ENCODE results near the gene DAAM2. TPM values are rescaled to one million over a fixed set of nuclear protein-coding genes. Genes with fewer than 3 reads are reported as not detected.
A peak's percentile ranks its signal among the peaks of the same experiment; 100 is the strongest.

Gene DAAM2
- total and polyA plus RNA-seq, 4 donors: 1.9 to 17.0 (median 4.4) TPM

DNA sequence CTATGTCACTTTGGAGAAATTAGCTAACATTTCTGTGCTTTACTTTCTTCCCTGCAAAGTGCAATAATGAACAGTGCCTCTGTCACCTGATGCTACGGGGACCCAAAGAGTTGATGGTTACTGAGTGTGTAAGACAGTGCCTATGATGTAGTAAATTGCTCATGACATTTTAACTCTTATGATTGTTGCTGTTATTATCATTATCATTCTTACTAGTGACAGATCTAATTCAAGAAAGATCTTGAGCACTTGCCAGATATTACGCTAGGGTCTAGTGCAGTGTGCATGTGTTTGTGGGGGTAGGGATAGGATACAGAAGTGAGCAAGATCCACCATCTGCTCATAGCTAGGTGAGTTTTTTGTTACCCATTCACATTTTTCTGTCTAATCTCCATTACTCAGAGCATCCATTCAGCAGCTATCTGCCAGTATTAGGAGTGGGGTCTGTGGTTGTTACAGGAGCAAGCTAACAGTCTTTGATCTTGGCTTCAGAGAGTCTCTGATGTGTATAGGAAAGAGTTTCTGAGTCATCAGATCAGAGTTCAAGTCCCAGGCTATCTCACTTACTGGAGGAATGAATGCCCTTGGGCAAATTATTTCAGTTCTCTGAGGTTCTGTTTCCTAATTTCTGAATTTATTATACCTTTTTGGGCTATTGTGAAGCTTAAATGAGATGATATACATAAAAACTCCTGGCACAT, 33.1 kb upstream of the DAAM2 start:
- TF ChIP-seq NR2F2 (IDR thresholded peaks at IDR 0.05) (no peak), HNF4G (IDR thresholded peaks at IDR 0.05) (no peak), HNF4A (conservative IDR thresholded peaks at IDR 0.05) (no peak)
- 90% methylated on average over 2 of the region's 2 CpGs for WGBS
- H3K27ac ChIP-seq (ENCODE audit: low read depth in 1 of 2, low read length in 2 of 2): no peak overlapping the region
- no peak for DNase-seq (ENCODE audit: low spot score)
- H3K9ac ChIP-seq (ENCODE audit: low read depth in 1 of 2, low read length in 2 of 2): no peak overlapping the region
- H3K36me3 ChIP-seq (ENCODE audit: control insufficient read depth in 4 of 4, insufficient read depth in 3 of 4, low read depth in 1 of 4, low read length in 3 of 4): no peaks in the 10 kb centered on the region
- no peaks in the 10 kb centered on the region for H3K9me3 ChIP-seq (ENCODE audit: control insufficient read depth in 4 of 4, low read length in 3 of 4)
- H3K4me3 ChIP-seq (ENCODE audit: low read depth in 1 of 3, low read length in 3 of 3): no peak overlapping the region
- H3K4me1 ChIP-seq (ENCODE audit: control insufficient read depth in 4 of 4, insufficient read depth in 4 of 4, low read length in 3 of 4): no peaks in the 10 kb centered on the region
- H3K27me3 ChIP-seq (ENCODE audit: control insufficient read depth in 4 of 4, insufficient read depth in 4 of 4, low read length in 3 of 4): no peaks in the 10 kb centered on the region

DNA sequence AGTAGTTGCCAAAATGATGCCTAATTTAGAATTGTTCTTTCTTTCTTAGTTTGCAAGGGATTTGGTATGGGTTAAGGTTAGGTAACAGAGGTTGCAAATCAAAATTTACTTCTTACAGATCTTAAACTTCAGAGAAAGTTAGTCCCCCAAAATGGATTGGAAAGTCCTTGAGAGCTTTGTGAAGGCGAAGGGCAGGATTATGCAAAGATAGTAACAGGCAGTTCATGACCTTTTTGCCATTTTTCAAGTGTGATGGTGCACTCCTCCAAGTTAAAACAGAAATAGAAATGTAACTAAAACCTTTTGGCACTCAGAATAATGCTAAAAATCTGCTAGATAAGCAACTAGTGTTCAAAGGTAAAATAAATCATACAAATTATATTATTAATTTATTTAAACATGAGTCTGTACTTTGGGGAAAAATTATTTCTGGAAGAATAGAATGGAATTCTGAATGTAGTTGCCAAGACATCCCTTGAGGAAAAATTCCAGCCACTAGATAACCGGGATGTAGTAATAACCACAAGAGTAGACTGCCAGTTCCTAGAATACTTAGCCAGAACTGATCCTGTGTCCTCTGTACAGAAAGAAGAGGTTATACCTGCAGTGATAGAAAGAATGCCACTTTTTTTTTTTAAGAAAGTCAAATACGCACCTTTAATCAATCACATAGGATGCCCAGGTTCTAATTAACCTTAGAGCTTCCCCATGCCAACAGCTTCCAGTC, 31.8 kb upstream of the DAAM2 start:
- Histone ChIP-seq H3K27me3 (ENCODE audit: control insufficient read depth in 4 of 4, insufficient read depth in 4 of 4, low read length in 3 of 4) (no peaks in the 10 kb centered on the region), H3K27ac (ENCODE audit: low read depth in 1 of 2, low read length in 2 of 2) (no peak overlapping the region), H3K4me3 (ENCODE audit: low read depth in 1 of 3, low read length in 3 of 3) (no peak overlapping the region), H3K36me3 (ENCODE audit: control insufficient read depth in 4 of 4, insufficient read depth in 3 of 4, low read depth in 1 of 4, low read length in 3 of 4) (no peaks in the 10 kb centered on the region), H3K9ac (ENCODE audit: low read depth in 1 of 2, low read length in 2 of 2) (no peak overlapping the region), H3K4me1 (ENCODE audit: control insufficient read depth in 4 of 4, insufficient read depth in 4 of 4, low read length in 3 of 4) (no peaks in the 10 kb centered on the region), H3K9me3 (ENCODE audit: control insufficient read depth in 4 of 4, low read length in 3 of 4) (no peaks in the 10 kb centered on the region)
- TF ChIP-seq HNF4A (conservative IDR thresholded peaks at IDR 0.05) (no peak), HNF4G (IDR thresholded peaks at IDR 0.05) (no peak), YY1 (IDR thresholded peaks at IDR 0.05) (no peak), NR2F2 (IDR thresholded peaks at IDR 0.05) (peak; percentile 31), FOXA1 (IDR thresholded peaks at IDR 0.05) (no peak)
- TF ChIP-seq, protein P1, sequence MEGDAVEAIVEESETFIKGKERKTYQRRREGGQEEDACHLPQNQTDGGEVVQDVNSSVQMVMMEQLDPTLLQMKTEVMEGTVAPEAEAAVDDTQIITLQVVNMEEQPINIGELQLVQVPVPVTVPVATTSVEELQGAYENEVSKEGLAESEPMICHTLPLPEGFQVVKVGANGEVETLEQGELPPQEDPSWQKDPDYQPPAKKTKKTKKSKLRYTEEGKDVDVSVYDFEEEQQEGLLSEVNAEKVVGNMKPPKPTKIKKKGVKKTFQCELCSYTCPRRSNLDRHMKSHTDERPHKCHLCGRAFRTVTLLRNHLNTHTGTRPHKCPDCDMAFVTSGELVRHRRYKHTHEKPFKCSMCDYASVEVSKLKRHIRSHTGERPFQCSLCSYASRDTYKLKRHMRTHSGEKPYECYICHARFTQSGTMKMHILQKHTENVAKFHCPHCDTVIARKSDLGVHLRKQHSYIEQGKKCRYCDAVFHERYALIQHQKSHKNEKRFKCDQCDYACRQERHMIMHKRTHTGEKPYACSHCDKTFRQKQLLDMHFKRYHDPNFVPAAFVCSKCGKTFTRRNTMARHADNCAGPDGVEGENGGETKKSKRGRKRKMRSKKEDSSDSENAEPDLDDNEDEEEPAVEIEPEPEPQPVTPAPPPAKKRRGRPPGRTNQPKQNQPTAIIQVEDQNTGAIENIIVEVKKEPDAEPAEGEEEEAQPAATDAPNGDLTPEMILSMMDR (IDR thresholded peaks at IDR 0.05; ENCODE audit: low read depth, low read length, missing input control): no peak
- DNase-seq (ENCODE audit: low spot score): no peak
- WGBS: 82% methylated on average over 3 of the region's 3 CpGs

DNA sequence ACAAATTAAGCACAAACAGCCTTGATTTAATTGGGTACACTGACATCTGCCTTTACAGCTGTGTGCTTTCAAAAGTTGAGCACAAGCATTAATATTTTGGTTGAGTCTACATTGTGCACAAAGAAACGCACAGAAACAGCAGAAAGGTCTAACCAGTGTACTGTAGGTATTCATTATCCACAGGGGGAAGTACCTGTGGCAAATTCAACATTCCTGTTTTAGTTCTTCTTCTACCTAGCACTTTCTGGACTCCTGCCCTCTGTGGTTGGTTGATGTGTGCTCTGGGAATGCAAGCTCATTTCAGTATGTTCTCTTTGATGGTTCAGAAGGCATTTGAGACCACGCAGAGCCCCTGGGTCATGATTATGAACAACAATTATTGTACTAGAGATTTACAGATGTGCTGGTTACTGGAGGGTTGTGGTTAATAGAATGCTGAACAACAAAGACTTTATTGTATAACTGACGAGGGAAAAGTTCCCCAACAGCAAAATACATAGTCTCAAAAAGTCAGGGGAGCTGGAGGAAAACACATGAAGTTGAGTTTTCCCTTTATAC, 26.6 kb upstream of the DAAM2 start:
- no peak for DNase-seq (ENCODE audit: low spot score)
- Histone ChIP-seq H3K27me3 (ENCODE audit: control insufficient read depth in 4 of 4, insufficient read depth in 4 of 4, low read length in 3 of 4) (no peaks in the 10 kb centered on the region), H3K4me3 (ENCODE audit: low read depth in 1 of 3, low read length in 3 of 3) (no peak overlapping the region), H3K27ac (ENCODE audit: low read depth in 1 of 2, low read length in 2 of 2) (no peak overlapping the region), H3K9me3 (ENCODE audit: control insufficient read depth in 4 of 4, low read length in 3 of 4) (no peaks in the 10 kb centered on the region), H3K36me3 (ENCODE audit: control insufficient read depth in 4 of 4, insufficient read depth in 3 of 4, low read depth in 1 of 4, low read length in 3 of 4) (no peaks in the 10 kb centered on the region), H3K9ac (ENCODE audit: low read depth in 1 of 2, low read length in 2 of 2) (no peak overlapping the region), H3K4me1 (ENCODE audit: control insufficient read depth in 4 of 4, insufficient read depth in 4 of 4, low read length in 3 of 4) (no peaks in the 10 kb centered on the region)
- 64% methylated on average over 3 of the region's 3 CpGs for WGBS
- TF ChIP-seq SP1 (IDR thresholded peaks at IDR 0.05) (no peak), FOXA2 (IDR thresholded peaks at IDR 0.05) (no peak), JUND (IDR thresholded peaks at IDR 0.05) (no peak), RAD21 (IDR thresholded peaks at IDR 0.05) (no peak), EGR1 (IDR thresholded peaks at IDR 0.05; ENCODE audit: low read depth in 2 of 2) (no peak), RXRA (IDR thresholded peaks at IDR 0.05) (no peak), TAF1 (conservative IDR thresholded peaks at IDR 0.05) (no peak), YY1 (IDR thresholded peaks at IDR 0.05) (no peak), FOXA1 (IDR thresholded peaks at IDR 0.05) (no peak), HNF4G (IDR thresholded peaks at IDR 0.05) (no peak), HNF4A (conservative IDR thresholded peaks at IDR 0.05) (no peak), NR2F2 (IDR thresholded peaks at IDR 0.05) (no peak)
- TF ChIP-seq, protein P1 (IDR thresholded peaks at IDR 0.05; ENCODE audit: low read depth, low read length, missing input control): no peak
- TF ChIP-seq, protein P2, sequence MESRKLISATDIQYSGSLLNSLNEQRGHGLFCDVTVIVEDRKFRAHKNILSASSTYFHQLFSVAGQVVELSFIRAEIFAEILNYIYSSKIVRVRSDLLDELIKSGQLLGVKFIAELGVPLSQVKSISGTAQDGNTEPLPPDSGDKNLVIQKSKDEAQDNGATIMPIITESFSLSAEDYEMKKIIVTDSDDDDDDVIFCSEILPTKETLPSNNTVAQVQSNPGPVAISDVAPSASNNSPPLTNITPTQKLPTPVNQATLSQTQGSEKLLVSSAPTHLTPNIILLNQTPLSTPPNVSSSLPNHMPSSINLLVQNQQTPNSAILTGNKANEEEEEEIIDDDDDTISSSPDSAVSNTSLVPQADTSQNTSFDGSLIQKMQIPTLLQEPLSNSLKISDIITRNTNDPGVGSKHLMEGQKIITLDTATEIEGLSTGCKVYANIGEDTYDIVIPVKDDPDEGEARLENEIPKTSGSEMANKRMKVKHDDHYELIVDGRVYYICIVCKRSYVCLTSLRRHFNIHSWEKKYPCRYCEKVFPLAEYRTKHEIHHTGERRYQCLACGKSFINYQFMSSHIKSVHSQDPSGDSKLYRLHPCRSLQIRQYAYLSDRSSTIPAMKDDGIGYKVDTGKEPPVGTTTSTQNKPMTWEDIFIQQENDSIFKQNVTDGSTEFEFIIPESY (IDR thresholded peaks at IDR 0.05): no peak
- TF ChIP-seq, protein P3, sequence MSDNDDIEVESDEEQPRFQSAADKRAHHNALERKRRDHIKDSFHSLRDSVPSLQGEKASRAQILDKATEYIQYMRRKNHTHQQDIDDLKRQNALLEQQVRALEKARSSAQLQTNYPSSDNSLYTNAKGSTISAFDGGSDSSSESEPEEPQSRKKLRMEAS (IDR thresholded peaks at IDR 0.05): no peak
- TF ChIP-seq, protein P4, sequence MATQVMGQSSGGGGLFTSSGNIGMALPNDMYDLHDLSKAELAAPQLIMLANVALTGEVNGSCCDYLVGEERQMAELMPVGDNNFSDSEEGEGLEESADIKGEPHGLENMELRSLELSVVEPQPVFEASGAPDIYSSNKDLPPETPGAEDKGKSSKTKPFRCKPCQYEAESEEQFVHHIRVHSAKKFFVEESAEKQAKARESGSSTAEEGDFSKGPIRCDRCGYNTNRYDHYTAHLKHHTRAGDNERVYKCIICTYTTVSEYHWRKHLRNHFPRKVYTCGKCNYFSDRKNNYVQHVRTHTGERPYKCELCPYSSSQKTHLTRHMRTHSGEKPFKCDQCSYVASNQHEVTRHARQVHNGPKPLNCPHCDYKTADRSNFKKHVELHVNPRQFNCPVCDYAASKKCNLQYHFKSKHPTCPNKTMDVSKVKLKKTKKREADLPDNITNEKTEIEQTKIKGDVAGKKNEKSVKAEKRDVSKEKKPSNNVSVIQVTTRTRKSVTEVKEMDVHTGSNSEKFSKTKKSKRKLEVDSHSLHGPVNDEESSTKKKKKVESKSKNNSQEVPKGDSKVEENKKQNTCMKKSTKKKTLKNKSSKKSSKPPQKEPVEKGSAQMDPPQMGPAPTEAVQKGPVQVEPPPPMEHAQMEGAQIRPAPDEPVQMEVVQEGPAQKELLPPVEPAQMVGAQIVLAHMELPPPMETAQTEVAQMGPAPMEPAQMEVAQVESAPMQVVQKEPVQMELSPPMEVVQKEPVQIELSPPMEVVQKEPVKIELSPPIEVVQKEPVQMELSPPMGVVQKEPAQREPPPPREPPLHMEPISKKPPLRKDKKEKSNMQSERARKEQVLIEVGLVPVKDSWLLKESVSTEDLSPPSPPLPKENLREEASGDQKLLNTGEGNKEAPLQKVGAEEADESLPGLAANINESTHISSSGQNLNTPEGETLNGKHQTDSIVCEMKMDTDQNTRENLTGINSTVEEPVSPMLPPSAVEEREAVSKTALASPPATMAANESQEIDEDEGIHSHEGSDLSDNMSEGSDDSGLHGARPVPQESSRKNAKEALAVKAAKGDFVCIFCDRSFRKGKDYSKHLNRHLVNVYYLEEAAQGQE (IDR thresholded peaks at IDR 0.05): no peak

All from liver (tissue), 9 donors.